Tibial artery (tissue), 4 donors: ENCODE measurements around the gene GABARAPL2.

Experiments used
- DNase-seq, 2 donors: peaks; one replicate each; pipeline ENCODE4 v3.0.0-alpha.2; 2019
- H3K27ac ChIP-seq, 2 donors: fragments of 200-600 bp; sonication (generic) in 1 of 2; 1 replicate in 1 of 2; 2 replicates in 1 of 2; pipeline ENCODE4 v1.5.1; 2018 to 2019; ENCODE audit warnings: mild to moderate bottlenecking in 1 of 2
- H3K27me3 ChIP-seq, 2 donors: fragments of 200-600 bp; sonication (generic) in 1 of 2; one replicate each; pipeline versions ENCODE4 v1.5.1 to v1.6.0; 2016 to 2019
- H3K36me3 ChIP-seq, 3 donors: fragments of 200-600 bp; sonication (generic) in 2 of 3; one replicate each; pipeline ENCODE4 v1.5.1; 2016 to 2019; ENCODE audit warnings: mild to moderate bottlenecking in 2 of 3
- H3K4me1 ChIP-seq, 4 donors: fragments of 200-600 bp; sonication (generic) in 2 of 4; 1 replicate in 3 of 4; 2 replicates in 1 of 4; pipeline ENCODE4 v1.5.1; 2016 to 2019
- H3K4me3 ChIP-seq, 2 donors: fragments of 200-600 bp; sonication (generic) in 1 of 2; 1 replicate in 1 of 2; 2 replicates in 1 of 2; pipeline ENCODE4 v1.5.1; 2018 to 2019; ENCODE audit warnings: mild to moderate bottlenecking in 2 of 2
- H3K9me3 ChIP-seq, 3 donors: fragments of 200-600 bp; sonication (generic) in 1 of 3; one replicate each; pipeline ENCODE4 v1.5.1; 2016 to 2019
- intact Hi-C: fragments of 100-400 bp; cut with DNase I; formaldehyde crosslinking; loops from one replicate; pipeline ENCODE4 v1.15.0; 2023; ENCODE audit warnings: low total_unique reads
- TF ChIP-seq, protein P1 (sequence below), 2 experiments: fragments of 200-600 bp in 1 of 2; fragments of 450-650 bp in 1 of 2; IDR thresholded peaks; one replicate each; pipeline ENCODE4 v1.5.1; 2017 to 2019; ENCODE audit warnings: antibody characterized with exemption in 2 of 2, mild to moderate bottlenecking in 1 of 2, moderate library complexity in 1 of 2

Gene GABARAPL2

DNA sequence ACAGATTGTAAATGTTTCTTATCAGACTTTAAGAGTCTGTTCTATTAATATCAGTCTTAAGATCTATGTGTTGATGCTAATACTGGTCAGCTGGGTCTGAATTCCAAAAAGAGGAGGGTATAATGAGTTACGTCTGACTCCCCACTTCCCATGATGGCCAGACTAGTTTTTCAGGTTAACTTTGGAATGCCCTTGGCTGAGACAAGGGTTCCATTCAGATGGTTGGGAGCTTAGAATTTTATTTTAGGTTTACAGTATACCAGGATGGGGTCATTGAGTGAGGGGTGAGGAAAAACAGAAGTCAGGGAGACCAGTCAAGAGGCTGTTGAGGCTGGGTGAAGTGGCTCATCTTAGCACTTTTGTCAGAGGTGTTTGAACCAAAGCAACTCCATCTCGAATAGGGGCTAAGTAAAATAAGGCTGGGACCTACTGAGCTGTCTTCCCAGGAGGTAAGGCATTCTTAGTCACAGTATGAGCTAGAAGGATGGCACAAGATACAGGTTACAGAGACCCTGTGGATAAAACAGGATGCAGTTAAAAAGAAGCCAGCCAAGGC lies 7.3 kb upstream of the GABARAPL2 start:
- no peak overlapping the region for H3K27ac ChIP-seq
- H3K9me3 ChIP-seq = no peaks in the 10 kb centered on the region
- TF ChIP-seq, protein P1, sequence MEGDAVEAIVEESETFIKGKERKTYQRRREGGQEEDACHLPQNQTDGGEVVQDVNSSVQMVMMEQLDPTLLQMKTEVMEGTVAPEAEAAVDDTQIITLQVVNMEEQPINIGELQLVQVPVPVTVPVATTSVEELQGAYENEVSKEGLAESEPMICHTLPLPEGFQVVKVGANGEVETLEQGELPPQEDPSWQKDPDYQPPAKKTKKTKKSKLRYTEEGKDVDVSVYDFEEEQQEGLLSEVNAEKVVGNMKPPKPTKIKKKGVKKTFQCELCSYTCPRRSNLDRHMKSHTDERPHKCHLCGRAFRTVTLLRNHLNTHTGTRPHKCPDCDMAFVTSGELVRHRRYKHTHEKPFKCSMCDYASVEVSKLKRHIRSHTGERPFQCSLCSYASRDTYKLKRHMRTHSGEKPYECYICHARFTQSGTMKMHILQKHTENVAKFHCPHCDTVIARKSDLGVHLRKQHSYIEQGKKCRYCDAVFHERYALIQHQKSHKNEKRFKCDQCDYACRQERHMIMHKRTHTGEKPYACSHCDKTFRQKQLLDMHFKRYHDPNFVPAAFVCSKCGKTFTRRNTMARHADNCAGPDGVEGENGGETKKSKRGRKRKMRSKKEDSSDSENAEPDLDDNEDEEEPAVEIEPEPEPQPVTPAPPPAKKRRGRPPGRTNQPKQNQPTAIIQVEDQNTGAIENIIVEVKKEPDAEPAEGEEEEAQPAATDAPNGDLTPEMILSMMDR (IDR thresholded peaks at IDR 0.05) = no peak
- DNase-seq = no peak
- no peaks in the 10 kb centered on the region for H3K27me3 ChIP-seq
- intact Hi-C loops = no loop called here
- H3K4me3 ChIP-seq = no peak overlapping the region
- H3K4me1 ChIP-seq = peaks cover 0 to 11% (median 5%) of the 10 kb centered on the region in 4 donors
- H3K36me3 ChIP-seq = no peaks in the 10 kb centered on the region

DNA sequence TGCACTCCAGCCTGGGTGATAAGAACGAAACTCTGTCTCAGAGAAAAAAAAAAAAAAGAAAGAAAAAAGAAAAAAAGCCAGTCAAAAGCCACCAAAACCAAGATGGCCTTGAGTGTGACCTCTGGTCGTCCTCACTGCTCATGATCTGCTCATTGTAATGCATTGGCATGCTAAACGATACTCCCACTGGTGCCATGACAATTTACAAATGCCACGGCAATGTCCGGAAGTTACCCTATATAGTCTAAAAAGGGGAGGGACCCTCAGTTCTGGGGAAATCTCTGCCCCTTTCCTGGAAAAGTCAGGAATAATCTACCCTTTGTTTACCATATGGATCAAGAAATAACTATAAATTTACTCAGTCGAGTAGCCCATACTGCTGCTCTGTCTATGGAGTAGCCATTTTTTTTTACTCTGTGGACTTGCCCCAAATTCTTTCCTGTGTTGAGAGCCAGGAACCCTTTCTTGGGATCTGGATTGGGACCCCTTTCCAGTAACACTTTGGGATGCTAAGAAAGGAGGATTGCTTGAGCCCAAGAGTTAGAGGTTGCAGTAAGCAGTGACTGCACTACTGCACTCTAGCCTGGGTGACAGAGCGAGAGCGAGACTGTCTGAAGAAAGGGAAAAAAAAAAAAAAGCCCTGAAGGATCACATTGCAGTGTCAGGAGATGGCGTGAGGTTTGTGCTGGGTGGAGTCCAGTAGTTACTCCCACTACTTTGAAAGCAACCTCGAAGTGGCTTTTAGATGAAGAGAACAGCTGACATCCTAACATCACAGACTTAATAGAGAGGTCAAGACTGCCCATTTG lies 6.4 kb upstream of the GABARAPL2 start:
- intact Hi-C loops = no loop called here
- Histone ChIP-seq H3K27ac (no peak overlapping the region), H3K4me1 (peaks cover 0 to 11% (median 4%) of the 10 kb centered on the region in 4 donors), H3K4me3 (no peak overlapping the region), H3K9me3 (no peaks in the 10 kb centered on the region), H3K27me3 (no peaks in the 10 kb centered on the region), H3K36me3 (no peaks in the 10 kb centered on the region)
- no peak for DNase-seq
- TF ChIP-seq, protein P1 (IDR thresholded peaks at IDR 0.05) = no peak

GRCh38 chr16:75565640-75566039 lies 539 bp upstream of the GABARAPL2 start:
- Histone ChIP-seq H3K36me3 (peaks cover 24 to 31% (median 26%) of the 10 kb centered on the region in 3 donors), H3K27ac (peak overlapping the region; percentile 77 to 82), H3K4me3 (peak overlapping the region; percentile 77 to 96), H3K9me3 (no peaks in the 10 kb centered on the region), H3K27me3 (no peaks in the 10 kb centered on the region), H3K4me1 (peaks cover 0 to 48% (median 36%) of the 10 kb centered on the region in 4 donors)
- TF ChIP-seq, protein P1 (IDR thresholded peaks at IDR 0.05) = no peak
- intact Hi-C loops = loop anchor here (2.0 kb wide), 1 partner anchor 57 kb away; the partner anchor contains the start of gene ADAT1
- DNase-seq = no peak

DNA sequence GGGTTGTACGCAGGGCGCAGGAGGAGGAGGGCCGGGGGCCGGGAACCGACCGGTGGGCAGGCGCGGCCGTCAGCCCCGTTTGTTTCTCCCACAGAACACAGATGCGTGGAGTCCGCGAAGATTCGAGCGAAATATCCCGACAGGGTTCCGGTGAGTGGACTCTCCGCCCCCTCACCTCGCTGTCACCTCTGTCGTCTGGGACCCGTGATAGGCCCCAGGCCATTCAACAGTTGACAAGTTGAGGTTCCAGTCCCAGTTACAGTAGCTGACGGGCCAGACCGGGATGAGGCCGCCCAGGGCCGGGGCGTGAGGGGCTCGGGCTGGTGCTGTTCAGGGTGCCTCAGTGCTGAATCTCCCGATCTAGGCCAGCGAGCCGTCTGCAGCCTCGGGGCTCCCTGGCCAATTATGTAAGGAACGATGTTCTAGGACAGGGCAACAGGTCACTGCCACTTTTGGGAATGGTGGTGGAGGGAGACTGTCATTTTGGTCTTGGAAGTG lies 628 bp downstream of the GABARAPL2 start:
- no peaks in the 10 kb centered on the region for H3K27me3 ChIP-seq
- intact Hi-C loops = loop anchor here (2.0 kb wide), 1 partner anchor 56 kb away; the partner anchor contains the start of gene ADAT1

DNA sequence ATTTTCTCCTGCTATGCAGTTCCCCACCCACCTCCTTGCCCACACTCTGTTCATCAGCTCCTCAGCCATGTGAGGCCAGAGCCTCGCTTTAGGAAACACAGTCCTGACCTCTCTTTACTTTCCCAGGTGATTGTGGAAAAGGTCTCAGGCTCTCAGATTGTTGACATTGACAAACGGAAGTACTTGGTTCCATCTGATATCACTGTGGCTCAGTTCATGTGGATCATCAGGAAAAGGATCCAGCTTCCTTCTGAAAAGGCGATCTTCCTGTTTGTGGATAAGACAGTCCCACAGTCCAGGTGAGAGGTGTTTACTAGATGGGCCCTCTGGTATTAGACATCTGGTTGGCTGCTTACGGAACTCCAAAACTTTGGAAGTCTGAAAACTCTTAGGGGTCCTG lies 1.7 kb downstream of the GABARAPL2 start:
- DNase-seq = no peak
- no peaks in the 10 kb centered on the region for H3K27me3 ChIP-seq
- intact Hi-C loops = loop anchor here (2.0 kb wide), 1 partner anchor 55 kb away; the partner anchor contains the start of gene ADAT1
- H3K4me1 ChIP-seq = peaks cover 0 to 69% (median 43%) of the 10 kb centered on the region in 4 donors
- TF ChIP-seq, protein P1 (IDR thresholded peaks at IDR 0.05) = no peak
- peaks cover 47 to 54% (median 48%) of the 10 kb centered on the region in 3 donors for H3K36me3 ChIP-seq
- no peak overlapping the region for H3K27ac ChIP-seq
- H3K4me3 ChIP-seq = peak overlapping the region in 1 of 2 donors; percentile 96
- H3K9me3 ChIP-seq = no peaks in the 10 kb centered on the region

More for the DNA sequence above, 628 bp downstream of the GABARAPL2 start:
- TF ChIP-seq, protein P1 (IDR thresholded peaks at IDR 0.05) = no peak
- Histone ChIP-seq H3K4me1 (peaks cover 0 to 60% (median 39%) of the 10 kb centered on the region in 4 donors), H3K4me3 (peak overlapping the region; percentile 77 to 96), H3K36me3 (peaks cover 36 to 43% (median 37%) of the 10 kb centered on the region in 3 donors), H3K9me3 (no peaks in the 10 kb centered on the region), H3K27ac (peak overlapping the region; percentile 77 to 82)
- no peak for DNase-seq
